H1 (cell line): ENCODE results near the gene MICU2. TPM values are rescaled to one million over a fixed set of nuclear protein-coding genes. Genes with fewer than 3 reads are reported as not detected.

Experiments
- CTCF ChIA-PET: fragments of 300-600 bp; sonication (Branson Sonifier 250); formaldehyde crosslinking; loops from one replicate; lab custom pipeline; 2021; ENCODE audit not compliant: partially characterized antibody; lab: Charles Lee
- POLR2A ChIA-PET: fragments of 300-600 bp; sonication (Branson Sonifier 250); formaldehyde crosslinking; loops from one replicate; lab custom pipeline; 2021; ENCODE audit warnings: inconsistent platforms; ENCODE audit not compliant: partially characterized antibody; lab: Charles Lee
- DNase-seq, 2 experiments: peaks; one replicate each; pipeline versions ENCODE4 v3.0.0 to v3.0.0-alpha.2; 2010 to 2022; ENCODE audit warnings: low spot score in 2 of 2, low read depth in 1 of 2, mixed read lengths in 1 of 2
- FAIRE-seq: peaks from 2 replicates; lab custom pipeline; 2011; peaks lifted over from hg19 to GRCh38; lab: Jason Lieb, UNC
- H2AFZ ChIP-seq: 2 replicates; pipeline ENCODE4 v1.8.1; 2012; ENCODE audit warnings: low read length, inconsistent platforms
- H2AK5ac ChIP-seq: 2 replicates; pipeline ENCODE4 v1.6.1; 2013; ENCODE audit warnings: low read depth, low read length
- H2BK120ac ChIP-seq: replicated peaks from 2 replicates; pipeline ENCODE3; 2013; ENCODE audit warnings: low read depth, low read length, inconsistent platforms
- H2BK12ac ChIP-seq: 2 replicates; pipeline ENCODE4 v1.6.1; 2013; ENCODE audit warnings: low read depth, low read length
- H2BK15ac ChIP-seq: 2 replicates; pipeline ENCODE4 v1.6.1; 2013; ENCODE audit warnings: low read length
- H2BK20ac ChIP-seq: 2 replicates; pipeline ENCODE4 v1.6.1; 2013; ENCODE audit warnings: low read length
- H2BK5ac ChIP-seq: 2 replicates; pipeline ENCODE4 v1.6.1; 2013; ENCODE audit warnings: low read depth, low read length
- H3K14ac ChIP-seq: 2 replicates; pipeline ENCODE4 v1.6.1; 2013; ENCODE audit warnings: inconsistent platforms; ENCODE audit not compliant: insufficient read length
- H3K18ac ChIP-seq: 2 replicates; pipeline ENCODE4 v1.6.1; 2013; ENCODE audit warnings: low read length; ENCODE audit errors: extremely low read depth
- H3K23ac ChIP-seq: 2 replicates; pipeline ENCODE4 v1.6.1; 2013; ENCODE audit warnings: inconsistent platforms; ENCODE audit not compliant: insufficient read length
- H3K23me2 ChIP-seq: 2 replicates; pipeline ENCODE4 v1.6.1; 2013; ENCODE audit warnings: low read depth, low read length
- H3K27ac ChIP-seq: 2 replicates; pipeline ENCODE4 v1.6.1; 2011; ENCODE audit warnings: low read depth, low read length, inconsistent platforms
- H3K27me3 ChIP-seq, 4 experiments: replicated peaks in 1 of 4; 1 replicate in 1 of 4; 2 replicates in 3 of 4; pipeline versions ENCODE4 v1.6.1 to v1.8.1; 2011 to 2013; ENCODE audit warnings: low read length in 3 of 4, mild to moderate bottlenecking in 3 of 4, inconsistent platforms in 2 of 4, mixed read lengths in 2 of 4, moderate library complexity in 1 of 4; ENCODE audit not compliant: control insufficient read depth in 3 of 4, insufficient read depth in 3 of 4; ENCODE audit errors: extremely low read depth in 1 of 4
- H3K36me3 ChIP-seq, 4 experiments: 2 replicates each; pipeline versions ENCODE4 v1.6.1 to v1.8.1; 2011 to 2013; ENCODE audit warnings: mild to moderate bottlenecking in 4 of 4, low read length in 3 of 4, moderate library complexity in 2 of 4, control low read depth in 1 of 4, inconsistent platforms in 1 of 4; ENCODE audit not compliant: insufficient read depth in 4 of 4, control insufficient read depth in 2 of 4
- H3K4ac ChIP-seq: replicated peaks from 2 replicates; pipeline ENCODE3; 2013; ENCODE audit warnings: low read length, low read depth, mixed read lengths, inconsistent platforms; ENCODE audit not compliant: insufficient read length
- H3K4me1 ChIP-seq, 4 experiments: replicated peaks in 1 of 4; 1 replicate in 1 of 4; 2 replicates in 3 of 4; pipeline versions ENCODE4 v1.6.1 to v1.8.1; 2011 to 2013; ENCODE audit warnings: low read length in 3 of 4, inconsistent platforms in 2 of 4, mixed read lengths in 1 of 4; ENCODE audit not compliant: insufficient read depth in 4 of 4, control insufficient read depth in 3 of 4
- H3K4me2 ChIP-seq, 2 experiments: 2 replicates each; pipeline versions ENCODE4 v1.6.1 to v1.8.1; 2011 to 2013; ENCODE audit warnings: low read depth in 2 of 2, low read length in 2 of 2, control low read depth in 1 of 2, inconsistent platforms in 1 of 2, mild to moderate bottlenecking in 1 of 2; ENCODE audit not compliant: insufficient read depth in 1 of 2
- H3K4me3 ChIP-seq, 4 experiments: fragments of 200-600, 300-600 bp in 1 of 4; sonication (generic), shearing (Covaris generic), sonication (Bioruptor Twin) in 1 of 4; 2 replicates each; pipeline versions ENCODE4 v1.5.1 to v1.8.1; 2011 to 2016; ENCODE audit warnings: low read length in 4 of 4, low read depth in 3 of 4, control low read depth in 2 of 4, inconsistent platforms in 2 of 4, mild to moderate bottlenecking in 2 of 4, mixed read lengths in 1 of 4, moderate library complexity in 1 of 4; ENCODE audit not compliant: insufficient read depth in 2 of 4; ENCODE audit errors: extremely low read depth in 1 of 4
- H3K56ac ChIP-seq: replicated peaks from 2 replicates; pipeline ENCODE3; 2013; ENCODE audit warnings: low read depth, mild to moderate bottlenecking, mixed read lengths, low read length, inconsistent platforms; ENCODE audit not compliant: insufficient read length
- H3K79me1 ChIP-seq: 2 replicates; pipeline ENCODE4 v1.6.1; 2013; ENCODE audit warnings: low read depth, low read length, control low read depth
- H3K79me2 ChIP-seq, 2 experiments: 2 replicates each; pipeline versions ENCODE4 v1.6.1 to v1.8.1; 2012 to 2013; ENCODE audit warnings: low read length in 2 of 2, mild to moderate bottlenecking in 2 of 2, inconsistent platforms in 1 of 2; ENCODE audit not compliant: insufficient read depth in 2 of 2, control insufficient read depth in 1 of 2
- H3K9ac ChIP-seq, 4 experiments: replicated peaks in 1 of 4; 1 replicate in 1 of 4; 2 replicates in 3 of 4; pipeline versions ENCODE4 v1.6.1 to v1.8.1; 2011 to 2013; ENCODE audit warnings: low read depth in 3 of 4, low read length in 3 of 4, control low read depth in 2 of 4, mild to moderate bottlenecking in 2 of 4, moderate library complexity in 2 of 4, inconsistent platforms in 1 of 4; ENCODE audit errors: extremely low read depth in 1 of 4
- H3K9me3 ChIP-seq, 2 experiments: 2 replicates each; pipeline versions ENCODE4 v1.6.1 to v1.8.1; 2012 to 2013; ENCODE audit warnings: mild to moderate bottlenecking in 2 of 2, moderate library complexity in 2 of 2, control low read depth in 1 of 2, inconsistent platforms in 1 of 2, low read depth in 1 of 2, low read length in 1 of 2, mixed read lengths in 1 of 2; ENCODE audit not compliant: insufficient read depth in 2 of 2
- H4K20me1 ChIP-seq, 2 experiments: replicated peaks in 1 of 2; 2 replicates each; pipeline versions ENCODE3 to v1.8.1; 2011 to 2013; ENCODE audit warnings: inconsistent platforms in 2 of 2, low read length in 2 of 2, mild to moderate bottlenecking in 1 of 2; ENCODE audit not compliant: insufficient read depth in 2 of 2, control insufficient read depth in 1 of 2
- H4K5ac ChIP-seq: 2 replicates; pipeline ENCODE4 v1.6.1; 2013; ENCODE audit warnings: low read length, low read depth, mixed read lengths, inconsistent platforms; ENCODE audit not compliant: insufficient read length
- H4K8ac ChIP-seq: 2 replicates; pipeline ENCODE4 v1.8.0; 2013; ENCODE audit warnings: mild to moderate bottlenecking, moderate library complexity, low read length, inconsistent platforms; ENCODE audit not compliant: insufficient read depth; ENCODE audit errors: extremely low read depth
- H4K91ac ChIP-seq: replicated peaks from 2 replicates; pipeline ENCODE3; 2013; ENCODE audit warnings: low read length, mixed read lengths, inconsistent platforms; ENCODE audit not compliant: insufficient read length
- TBP ChIP-seq: IDR thresholded peaks from 2 replicates; pipeline ENCODE4 v1.6.1; 2011; ENCODE audit warnings: low read depth, low read length, improper control_type of control experiment
- USF2 ChIP-seq: IDR thresholded peaks from 2 replicates; pipeline ENCODE4 v1.6.1; 2011; ENCODE audit warnings: low read length, improper control_type of control experiment
- WGBS, 2 experiments: shearing (Covaris generic) in 1 of 2; methylation state at CpG; one replicate each; pipeline versions ENCODE4 v1.1.6 to v1.1.7; 2013 to 2015; ENCODE audit warnings: low lambda C conversion rate in 2 of 2, mixed read lengths in 2 of 2, inconsistent platforms in 1 of 2, low coverage in 1 of 2, missing lambda C conversion rate in 1 of 2; ENCODE audit not compliant: insufficient replicate concordance in 2 of 2, insufficient coverage in 1 of 2, insufficient read length in 1 of 2; ENCODE audit errors: extremely low coverage in 1 of 2, missing lambda C conversion rate in 1 of 2; 5-methylcytosine and 5-hydroxymethylcytosine counted together
- polyA plus RNA-seq, 7 experiments: library from polyadenylated mRNA; depleted of rRNA in 3 of 7; stranded (reverse) in 5 of 7; unstranded in 2 of 7; fragments of >200 nt in 5 of 7; fragments of 200-250 nt in 2 of 7; gene quantifications; 1 replicate in 5 of 7; 2 replicates in 1 of 7; 4 replicates in 1 of 7; pipeline versions ENCODE4 v1.2.1 to v1.2.3, GENCODE V29; 2011 to 2013; ENCODE audit warnings: missing spikeins in 2 of 7, mixed read lengths in 2 of 7
- total RNA-seq: library from RNA; stranded (reverse); fragmentation: NEBNext Ultra II Directional; extraction: Animal tissue kit (Norgen Biotek cat#: 25700); gene quantifications from 2 replicates; pipeline ENCODE4 v1.2.1, GENCODE V29; 2021

The MICU2 gene
- total and polyA plus RNA-seq, 2 of the 8 experiments (the other 6 are each of a cell fraction or from before 2014, with no cell fraction given), result 34.6 to 36.5 TPM

- H3K79me1 ChIP-seq, result no peaks in the 10 kb centered on the region
- H2AK5ac ChIP-seq, result no peak overlapping the region
- FAIRE-seq, result no peak
- H3K36me3 ChIP-seq, result no peaks in the 10 kb centered on the region
- no peaks in the 10 kb centered on the region for H3K27me3 ChIP-seq
- H3K9ac ChIP-seq, result no peak overlapping the region
- no peak overlapping the region for H4K8ac ChIP-seq
- no peak overlapping the region for H2BK120ac ChIP-seq
- no peaks in the 10 kb centered on the region for H3K79me2 ChIP-seq
- no peak overlapping the region for H3K4me3 ChIP-seq
- H3K27ac ChIP-seq, result no peak overlapping the region
- no peak overlapping the region for H3K4me2 ChIP-seq
- DNase-seq, result no peak
- no peak overlapping the region for H3K18ac ChIP-seq
- no peak overlapping the region for H3K4ac ChIP-seq
- H2BK20ac ChIP-seq, result no peak overlapping the region
- POLR2A ChIA-PET, result interaction anchor here (1.0 kb wide), 1 partner anchor 413 kb away, joined by 4 read pairs; the partner anchor contains the start of gene LATS2
- no peaks in the 10 kb centered on the region for H3K9me3 ChIP-seq
- 77% methylated on average over 6 of the region's 6 CpGs; no CpG with 5 or more reads in 1 of the 2 experiments for WGBS, 2 experiments
- no peak overlapping the region for H4K91ac ChIP-seq
- H3K14ac ChIP-seq, result no peak overlapping the region
- H2BK5ac ChIP-seq, result no peak overlapping the region
- no peak overlapping the region for H3K23ac ChIP-seq
- H2BK12ac ChIP-seq, result no peak overlapping the region
- H4K20me1 ChIP-seq, result no peaks in the 10 kb centered on the region
- no peaks in the 10 kb centered on the region for H3K23me2 ChIP-seq
- H2BK15ac ChIP-seq, result no peak overlapping the region
- no peak for TF ChIP-seq TBP
- TF ChIP-seq USF2, result no peak
- TF ChIP-seq, all 59 proteins: peak for 0
- Histone ChIP-seq H3K4me1 (0 out of 7 replicates have a peak, but pooled peaks cover 0 to 2% (median 0%) of the 10 kb centered on the region in 4 experiments), H2AFZ (no peak overlapping the region), H4K5ac (no peak overlapping the region), H3K56ac (no peak overlapping the region)
- CTCF ChIA-PET, result interaction anchor here (0.6 to 1.1 kb wide), 4 partner anchors 9 to 520 kb away, joined by 3 to 4 read pairs (median 3); no protein-coding TSS in a partner anchor
Measured at GRCh38 chr13:21475115-21475514, 128.9 kb downstream of the MICU2 start.
